ENCODE measurements around the gene ENPP7.

The ENPP7 gene

DNA sequence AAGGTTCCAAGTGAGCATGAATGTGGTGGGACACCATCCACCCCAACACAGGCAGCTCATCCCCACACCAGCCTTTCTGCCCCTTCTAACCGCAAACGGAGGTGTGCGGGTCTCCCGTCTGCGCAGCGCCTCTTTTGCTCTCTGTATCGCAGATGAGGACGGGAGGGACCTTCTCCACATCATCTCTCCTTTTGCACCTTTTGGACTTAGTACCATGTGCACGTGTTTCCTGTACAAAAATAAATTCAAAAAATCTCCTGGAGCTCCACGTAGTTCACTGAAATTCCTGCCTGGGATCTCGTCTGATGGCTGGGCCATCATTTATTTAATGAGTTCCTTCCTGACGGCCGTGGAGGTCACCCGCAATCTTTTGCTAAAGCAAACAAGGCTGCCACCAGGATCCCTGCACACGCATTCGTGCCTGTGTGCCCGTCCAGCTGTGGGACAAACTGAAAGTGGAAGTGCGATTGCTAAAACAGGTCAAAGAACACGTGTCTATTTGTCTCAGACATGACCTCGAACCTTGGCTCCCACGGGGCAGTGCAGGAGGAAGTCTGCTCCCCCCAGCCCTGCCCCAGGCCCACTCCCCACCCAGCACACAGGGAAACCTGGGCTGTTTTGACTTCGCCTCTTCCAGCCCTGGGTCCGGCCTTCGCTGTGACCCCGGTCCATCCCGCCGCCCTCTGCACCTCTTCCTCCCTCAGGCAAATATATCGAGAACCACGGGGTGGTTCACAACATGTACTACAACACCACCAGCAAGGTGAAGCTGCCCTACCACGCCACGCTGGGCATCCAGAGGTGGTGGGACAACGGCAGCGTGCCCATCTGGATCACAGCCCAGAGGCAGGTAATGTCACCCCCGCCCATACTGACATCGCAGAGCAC is 2.3 kb downstream of the ENPP7 start:
- no peaks in the 10 kb centered on the region for H3K9me3 ChIP-seq (ENCODE audit: insufficient read depth, low read depth, low read length)
- peak overlapping the region; percentile 25; the same call in 1 of the 2 replicates for H2AFZ ChIP-seq (ENCODE audit: low read length)
- H3K9me2 ChIP-seq (replicated peaks; ENCODE audit: low read depth, low read length): no peaks in the 10 kb centered on the region
- no peaks in the 10 kb centered on the region for H3K36me3 ChIP-seq (ENCODE audit: insufficient read depth, low read length)
- H3K4me3 ChIP-seq (ENCODE audit: low read length, poor library complexity, severe bottlenecking): peak overlapping the region; percentile 53
- H3F3A ChIP-seq (ENCODE audit: low read depth): no peaks in the 10 kb centered on the region
- no peak for TF ChIP-seq EZH2phosphoT487 (IDR thresholded peaks at IDR 0.05; ENCODE audit: borderline replicate concordance)
- TF ChIP-seq, protein P1, sequence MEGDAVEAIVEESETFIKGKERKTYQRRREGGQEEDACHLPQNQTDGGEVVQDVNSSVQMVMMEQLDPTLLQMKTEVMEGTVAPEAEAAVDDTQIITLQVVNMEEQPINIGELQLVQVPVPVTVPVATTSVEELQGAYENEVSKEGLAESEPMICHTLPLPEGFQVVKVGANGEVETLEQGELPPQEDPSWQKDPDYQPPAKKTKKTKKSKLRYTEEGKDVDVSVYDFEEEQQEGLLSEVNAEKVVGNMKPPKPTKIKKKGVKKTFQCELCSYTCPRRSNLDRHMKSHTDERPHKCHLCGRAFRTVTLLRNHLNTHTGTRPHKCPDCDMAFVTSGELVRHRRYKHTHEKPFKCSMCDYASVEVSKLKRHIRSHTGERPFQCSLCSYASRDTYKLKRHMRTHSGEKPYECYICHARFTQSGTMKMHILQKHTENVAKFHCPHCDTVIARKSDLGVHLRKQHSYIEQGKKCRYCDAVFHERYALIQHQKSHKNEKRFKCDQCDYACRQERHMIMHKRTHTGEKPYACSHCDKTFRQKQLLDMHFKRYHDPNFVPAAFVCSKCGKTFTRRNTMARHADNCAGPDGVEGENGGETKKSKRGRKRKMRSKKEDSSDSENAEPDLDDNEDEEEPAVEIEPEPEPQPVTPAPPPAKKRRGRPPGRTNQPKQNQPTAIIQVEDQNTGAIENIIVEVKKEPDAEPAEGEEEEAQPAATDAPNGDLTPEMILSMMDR (conservative IDR thresholded peaks at IDR 0.05; ENCODE audit: low read length): no peak
- H3K4me1 ChIP-seq (ENCODE audit: insufficient read depth, low read length, poor library complexity, severe bottlenecking): no peaks in the 10 kb centered on the region
- no peaks in the 10 kb centered on the region for H4K20me1 ChIP-seq (ENCODE audit: insufficient read depth, low read length, poor library complexity, severe bottlenecking)
- no peaks in the 10 kb centered on the region for H3K79me2 ChIP-seq (ENCODE audit: insufficient read depth, low read length)
- no peak overlapping the region for H3K9ac ChIP-seq (ENCODE audit: low read depth, low read length, poor library complexity, severe bottlenecking)
- peak overlapping the region; percentile 40 for H3K4me2 ChIP-seq (ENCODE audit: low read depth, low read length, poor library complexity, severe bottlenecking)
- H3K27me3 ChIP-seq (ENCODE audit: insufficient read depth, low read length, poor library complexity, severe bottlenecking): no peaks in the 10 kb centered on the region

DNA sequence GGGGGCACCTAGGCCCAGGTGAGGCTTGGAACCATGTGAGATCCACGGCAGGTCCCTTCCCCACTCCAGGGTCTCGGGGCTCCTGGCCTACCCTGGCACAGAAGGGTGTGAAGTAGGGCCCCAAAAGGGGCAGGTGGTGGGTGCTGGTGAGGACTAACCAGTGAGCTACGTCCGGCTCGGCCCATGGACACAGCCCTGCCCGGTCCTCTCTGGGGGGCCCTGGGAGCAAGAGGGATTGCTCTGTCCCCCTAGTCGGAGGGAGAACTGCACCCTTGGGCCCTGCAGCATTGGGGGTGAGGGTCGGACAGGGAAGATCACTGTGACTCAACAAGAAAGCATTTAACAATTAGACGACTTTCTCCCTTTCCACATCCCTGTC is 2.9 kb downstream of the ENPP7 start:
- no peaks in the 10 kb centered on the region for H4K20me1 ChIP-seq (ENCODE audit: insufficient read depth, low read length, poor library complexity, severe bottlenecking)
- H3K9ac ChIP-seq (ENCODE audit: low read depth, low read length, poor library complexity, severe bottlenecking): no peak overlapping the region
- no peak overlapping the region for H3K4me3 ChIP-seq (ENCODE audit: low read length, poor library complexity, severe bottlenecking)
- no peaks in the 10 kb centered on the region for H3K27me3 ChIP-seq (ENCODE audit: insufficient read depth, low read length, poor library complexity, severe bottlenecking)
- H3F3A ChIP-seq (ENCODE audit: low read depth): no peaks in the 10 kb centered on the region
- no peak for TF ChIP-seq EZH2phosphoT487 (IDR thresholded peaks at IDR 0.05; ENCODE audit: borderline replicate concordance)
- TF ChIP-seq, protein P1 (conservative IDR thresholded peaks at IDR 0.05; ENCODE audit: low read length): no peak
- H3K4me2 ChIP-seq (ENCODE audit: low read depth, low read length, poor library complexity, severe bottlenecking): no peak overlapping the region
- no peaks in the 10 kb centered on the region for H3K9me3 ChIP-seq (ENCODE audit: insufficient read depth, low read depth, low read length)
- H2AFZ ChIP-seq (ENCODE audit: low read length): 0 out of 2 replicates have a peak overlapping the region, but pooled peaks have one; percentile 25
- no peaks in the 10 kb centered on the region for H3K79me2 ChIP-seq (ENCODE audit: insufficient read depth, low read length)
- H3K36me3 ChIP-seq (ENCODE audit: insufficient read depth, low read length): no peaks in the 10 kb centered on the region
- no peaks in the 10 kb centered on the region for H3K9me2 ChIP-seq (replicated peaks; ENCODE audit: low read depth, low read length)
- no peaks in the 10 kb centered on the region for H3K4me1 ChIP-seq (ENCODE audit: insufficient read depth, low read length, poor library complexity, severe bottlenecking)

GRCh38 chr17:79735096-79735495 is 4.4 kb downstream of the ENPP7 start:
- Histone ChIP-seq H3K9me3 (ENCODE audit: insufficient read depth, low read depth, low read length) (no peaks in the 10 kb centered on the region), H3K79me2 (ENCODE audit: insufficient read depth, low read length) (no peaks in the 10 kb centered on the region), H3K4me3 (ENCODE audit: low read length, poor library complexity, severe bottlenecking) (no peak overlapping the region), H4K20me1 (ENCODE audit: insufficient read depth, low read length, poor library complexity, severe bottlenecking) (no peaks in the 10 kb centered on the region), H3F3A (ENCODE audit: low read depth) (no peaks in the 10 kb centered on the region), H2AFZ (ENCODE audit: low read length) (no peak overlapping the region), H3K9ac (ENCODE audit: low read depth, low read length, poor library complexity, severe bottlenecking) (no peak overlapping the region), H3K9me2 (replicated peaks; ENCODE audit: low read depth, low read length) (no peaks in the 10 kb centered on the region), H3K4me2 (ENCODE audit: low read depth, low read length, poor library complexity, severe bottlenecking) (no peak overlapping the region), H3K27me3 (ENCODE audit: insufficient read depth, low read length, poor library complexity, severe bottlenecking) (no peaks in the 10 kb centered on the region), H3K4me1 (ENCODE audit: insufficient read depth, low read length, poor library complexity, severe bottlenecking) (no peaks in the 10 kb centered on the region), H3K36me3 (ENCODE audit: insufficient read depth, low read length) (no peaks in the 10 kb centered on the region)
- TF ChIP-seq, protein P1 (conservative IDR thresholded peaks at IDR 0.05; ENCODE audit: low read length): no peak
- no peak for TF ChIP-seq EZH2phosphoT487 (IDR thresholded peaks at IDR 0.05; ENCODE audit: borderline replicate concordance)
